HFFc6 (cell line): ENCODE results near the gene TMEM245. TPM values are rescaled to one million over a fixed set of nuclear protein-coding genes. Genes with fewer than 3 reads are reported as not detected.

Experiments
- DNase-seq: peaks from one replicate; pipeline ENCODE4 v3.0.0-alpha.2; 2018
- H3K27ac Mint-ChIP-seq: 2 replicates; pipeline ENCODE4 v1.8.0; 2020; ENCODE audit warnings: mild to moderate bottlenecking, mixed read lengths
- H3K27me3 Mint-ChIP-seq: 2 replicates; pipeline ENCODE4 v1.8.0; 2021; ENCODE audit warnings: mild to moderate bottlenecking, moderate library complexity, mixed read lengths; ENCODE audit not compliant: insufficient read depth
- H3K36me3 Mint-ChIP-seq: 2 replicates; pipeline ENCODE4 v1.8.0; 2021; ENCODE audit warnings: low read depth, mixed read lengths
- H3K4me1 Mint-ChIP-seq: 2 replicates; pipeline ENCODE4 v1.8.0; 2020; ENCODE audit warnings: low read depth, mixed read lengths
- H3K4me3 Mint-ChIP-seq: 2 replicates; pipeline ENCODE4 v1.8.0; 2020; ENCODE audit warnings: mild to moderate bottlenecking, moderate library complexity, mixed read lengths
- H3K9me3 Mint-ChIP-seq: 2 replicates; pipeline ENCODE4 v1.8.0; 2020; ENCODE audit warnings: mild to moderate bottlenecking, mixed read lengths
- total RNA-seq, 6 experiments: library from RNA; stranded (reverse); fragmentation: NEBNext Ultra II Directional; extraction: Animal tissue kit (Norgen Biotek cat#: 25700); gene quantifications; 2 replicates in 1 of 6; 3 replicates in 5 of 6; pipeline ENCODE4 v1.2.3, GENCODE V29; 2021
- TF ChIP-seq, protein P1 (sequence below): fragments of 200-600 bp; sonication (generic); IDR thresholded peaks from 2 replicates; pipeline ENCODE4 v1.5.0; 2021; ENCODE audit warnings: antibody characterized with exemption, mild to moderate bottlenecking

The TMEM245 gene
- total RNA-seq, 6 experiments from 2014 or later = 52.1 to 61.8 (median 57.4) TPM

- DNase-seq = no peak
- H3K9me3 Mint-ChIP-seq = no peaks in the 10 kb centered on the region
- peaks cover 40% of the 10 kb centered on the region for H3K4me1 Mint-ChIP-seq
- TF ChIP-seq, protein P1, sequence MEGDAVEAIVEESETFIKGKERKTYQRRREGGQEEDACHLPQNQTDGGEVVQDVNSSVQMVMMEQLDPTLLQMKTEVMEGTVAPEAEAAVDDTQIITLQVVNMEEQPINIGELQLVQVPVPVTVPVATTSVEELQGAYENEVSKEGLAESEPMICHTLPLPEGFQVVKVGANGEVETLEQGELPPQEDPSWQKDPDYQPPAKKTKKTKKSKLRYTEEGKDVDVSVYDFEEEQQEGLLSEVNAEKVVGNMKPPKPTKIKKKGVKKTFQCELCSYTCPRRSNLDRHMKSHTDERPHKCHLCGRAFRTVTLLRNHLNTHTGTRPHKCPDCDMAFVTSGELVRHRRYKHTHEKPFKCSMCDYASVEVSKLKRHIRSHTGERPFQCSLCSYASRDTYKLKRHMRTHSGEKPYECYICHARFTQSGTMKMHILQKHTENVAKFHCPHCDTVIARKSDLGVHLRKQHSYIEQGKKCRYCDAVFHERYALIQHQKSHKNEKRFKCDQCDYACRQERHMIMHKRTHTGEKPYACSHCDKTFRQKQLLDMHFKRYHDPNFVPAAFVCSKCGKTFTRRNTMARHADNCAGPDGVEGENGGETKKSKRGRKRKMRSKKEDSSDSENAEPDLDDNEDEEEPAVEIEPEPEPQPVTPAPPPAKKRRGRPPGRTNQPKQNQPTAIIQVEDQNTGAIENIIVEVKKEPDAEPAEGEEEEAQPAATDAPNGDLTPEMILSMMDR = no peak
- H3K36me3 Mint-ChIP-seq = peaks cover 59% of the 10 kb centered on the region
- H3K27me3 Mint-ChIP-seq = peaks cover 1% of the 10 kb centered on the region; the same call in 1 of the 2 replicates
- H3K27ac Mint-ChIP-seq = no peak overlapping the region
- H3K4me3 Mint-ChIP-seq = no peak overlapping the region
These were observed 79.2 kb downstream of the TMEM245 start for GRCh38 chr9:109040571-109040970.

- H3K4me3 Mint-ChIP-seq = no peak overlapping the region
- no peaks in the 10 kb centered on the region for H3K9me3 Mint-ChIP-seq
- TF ChIP-seq, protein P1 = no peak
- peaks cover 46% of the 10 kb centered on the region for H3K4me1 Mint-ChIP-seq
- peaks cover 1% of the 10 kb centered on the region; the same call in 1 of the 2 replicates for H3K27me3 Mint-ChIP-seq
- DNase-seq = no peak
- peaks cover 53% of the 10 kb centered on the region for H3K36me3 Mint-ChIP-seq
- no peak overlapping the region for H3K27ac Mint-ChIP-seq
These were observed 80.2 kb downstream of the TMEM245 start for GRCh38 chr9:109039539-109039938.

- DNase-seq = no peak
- Mint-ChIP-seq H3K4me3 (no peak overlapping the region), H3K9me3 (no peaks in the 10 kb centered on the region), H3K27me3 (peaks cover 1% of the 10 kb centered on the region; the same call in 1 of the 2 replicates), H3K36me3 (peaks cover 50% of the 10 kb centered on the region), H3K27ac (peak overlapping the region; percentile 2; the same call in 1 of the 2 replicates), H3K4me1 (peaks cover 56% of the 10 kb centered on the region)
- TF ChIP-seq, protein P1 = no peak
These were observed 81.6 kb downstream of the TMEM245 start for GRCh38 chr9:109037946-109038715.

- TF ChIP-seq, protein P1 = no peak
- Mint-ChIP-seq H3K36me3 (peaks cover 43% of the 10 kb centered on the region), H3K27ac (peak overlapping the region; percentile 72), H3K9me3 (no peaks in the 10 kb centered on the region), H3K4me1 (peaks cover 58% of the 10 kb centered on the region), H3K4me3 (no peak overlapping the region), H3K27me3 (peaks cover 1% of the 10 kb centered on the region; the same call in 1 of the 2 replicates)
- DNase-seq = no peak
These were observed 82.7 kb downstream of the TMEM245 start for GRCh38 chr9:109036744-109037680.

- Mint-ChIP-seq H3K9me3 (no peaks in the 10 kb centered on the region), H3K4me1 (peaks cover 68% of the 10 kb centered on the region), H3K27me3 (peaks cover 1% of the 10 kb centered on the region; the same call in 1 of the 2 replicates), H3K4me3 (peak overlapping the region; percentile 12; the same call in 1 of the 2 replicates), H3K36me3 (peaks cover 52% of the 10 kb centered on the region), H3K27ac (peak overlapping the region; percentile 72)
- TF ChIP-seq, protein P1 = no peak
- peak; percentile 81 for DNase-seq
These were observed 83.9 kb downstream of the TMEM245 start for GRCh38 chr9:109035684-109036423.
